A673 (cell line): ENCODE data around the gene DIPK1B. TPM values are rescaled to one million over a fixed set of nuclear protein-coding genes. Genes with fewer than 3 reads are reported as not detected.

Source experiments
- BruUV-seq: library from RNA; stranded (reverse); fragments of 400-500 nt; replicated peaks from 2 replicates; lab custom pipeline; 2021; lab: Mats Ljungman, UMichigan
- CTCF ChIA-PET: fragments of 300-600 bp; sonication (Branson Sonifier 250); formaldehyde crosslinking; loops from one replicate; lab custom pipeline; 2022; ENCODE audit warnings: antibody characterized with exemption; lab: Charles Lee
- POLR2A ChIA-PET: fragments of 300-600 bp; sonication (Branson Sonifier 250); formaldehyde crosslinking; loops from one replicate; lab custom pipeline; 2022; ENCODE audit warnings: antibody characterized with exemption; ENCODE audit not compliant: low non-redundant PET; lab: Charles Lee
- DNase-seq: peaks from one replicate; pipeline ENCODE4 v3.0.0-alpha.2; 2015; ENCODE audit warnings: low spot score
- H3K27ac ChIP-seq: fragments of 200-600 bp; sonication (generic); 2 replicates; pipeline ENCODE4 v1.5.1; 2016; ENCODE audit warnings: mixed run types, low read depth, mild to moderate bottlenecking, mixed read lengths, antibody characterized with exemption, low read length; ENCODE audit not compliant: poor library complexity, severe bottlenecking
- H3K27me3 ChIP-seq: fragments of 200-600 bp; sonication (generic); replicated peaks from 2 replicates; pipeline ENCODE4 v1.6.1; 2017; ENCODE audit warnings: mixed run types, low read depth, mild to moderate bottlenecking, mixed read lengths, antibody characterized with exemption, low read length; ENCODE audit not compliant: insufficient read depth, poor library complexity
- H3K36me3 ChIP-seq: fragments of 200-600 bp; sonication (generic); 2 replicates; pipeline ENCODE4 v1.6.1; 2016; ENCODE audit warnings: mixed run types, mild to moderate bottlenecking, mixed read lengths, antibody characterized with exemption, low read length; ENCODE audit not compliant: insufficient read depth, poor library complexity, severe bottlenecking
- H3K4me1 ChIP-seq: fragments of 200-600 bp; sonication (generic); 2 replicates; pipeline ENCODE4 v1.6.1; 2017; ENCODE audit warnings: mixed run types, mild to moderate bottlenecking, mixed read lengths, antibody characterized with exemption, low read length; ENCODE audit not compliant: insufficient read depth, poor library complexity, severe bottlenecking
- H3K4me3 ChIP-seq: fragments of 200-600 bp; sonication (generic); 2 replicates; pipeline ENCODE4 v1.5.1; 2016; ENCODE audit warnings: low read depth, mixed run types, mild to moderate bottlenecking, mixed read lengths, low read length; ENCODE audit not compliant: poor library complexity, severe bottlenecking
- H3K9me3 ChIP-seq: fragments of 200-600 bp; sonication (generic); 2 replicates; pipeline ENCODE4 v1.6.1; 2016; ENCODE audit warnings: mixed run types, low read depth, mild to moderate bottlenecking, mixed read lengths, antibody characterized with exemption, low read length; ENCODE audit not compliant: poor library complexity, severe bottlenecking
- EZH2 ChIP-seq: fragments of 200-600 bp; sonication (generic); IDR thresholded peaks from 2 replicates; pipeline ENCODE4 v1.6.1; 2017; ENCODE audit warnings: borderline replicate concordance, low read depth, mild to moderate bottlenecking, mixed read lengths, antibody characterized with exemption, low read length; ENCODE audit not compliant: poor library complexity, severe bottlenecking
- intact Hi-C: fragments of 100-400 bp; cut with micrococcal nuclease; formaldehyde crosslinking; loops from one replicate; pipeline ENCODE4 v1.10.0; 2022; ENCODE audit not compliant: unreplicated experiment
- total RNA-seq: library from RNA; stranded (reverse); gene quantifications from 2 replicates; pipeline ENCODE4 v1.2.3, GENCODE V29; 2021
- TF ChIP-seq, protein P1 (sequence below): fragments of 300-800, 200-600 bp; sonication (generic); conservative IDR thresholded peaks from 2 replicates; pipeline ENCODE4 v1.5.1; 2017; ENCODE audit warnings: low read depth, mild to moderate bottlenecking, antibody characterized with exemption, low read length, moderate library complexity, mixed read lengths

Gene DIPK1B
- total RNA-seq, 1 experiment from 2014 or later = 26.4 TPM

DNA sequence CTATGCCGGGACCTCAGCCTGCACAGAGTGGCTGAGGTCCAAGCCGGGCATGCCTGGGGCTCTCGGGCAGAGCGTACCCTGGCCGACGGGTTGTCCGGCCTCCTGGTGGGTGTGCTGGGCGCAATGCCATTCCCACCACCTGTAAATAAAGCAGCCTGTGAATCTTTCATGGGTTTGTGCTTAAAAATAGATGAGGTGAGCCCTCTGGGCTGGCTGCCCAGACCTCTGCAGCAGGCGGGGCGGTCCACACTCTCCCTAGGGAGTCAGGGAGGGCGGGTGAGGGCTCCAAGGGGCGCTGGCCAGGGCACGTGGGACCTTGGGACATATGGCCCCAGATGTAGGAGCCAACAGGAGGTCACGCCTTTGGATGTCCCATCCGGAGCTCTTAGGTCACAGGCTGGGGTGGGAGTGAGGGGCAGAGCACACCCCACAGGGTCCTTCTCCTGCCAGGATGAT lies 21.5 kb upstream of the DIPK1B start:
- Histone ChIP-seq H3K27me3 (no peaks in the 10 kb centered on the region), H3K36me3 (no peaks in the 10 kb centered on the region), H3K27ac (no peak overlapping the region), H3K9me3 (no peaks in the 10 kb centered on the region), H3K4me1 (peaks cover 1% of the 10 kb centered on the region), H3K4me3 (no peak overlapping the region)
- TF ChIP-seq EZH2 = no peak
- TF ChIP-seq, protein P1, sequence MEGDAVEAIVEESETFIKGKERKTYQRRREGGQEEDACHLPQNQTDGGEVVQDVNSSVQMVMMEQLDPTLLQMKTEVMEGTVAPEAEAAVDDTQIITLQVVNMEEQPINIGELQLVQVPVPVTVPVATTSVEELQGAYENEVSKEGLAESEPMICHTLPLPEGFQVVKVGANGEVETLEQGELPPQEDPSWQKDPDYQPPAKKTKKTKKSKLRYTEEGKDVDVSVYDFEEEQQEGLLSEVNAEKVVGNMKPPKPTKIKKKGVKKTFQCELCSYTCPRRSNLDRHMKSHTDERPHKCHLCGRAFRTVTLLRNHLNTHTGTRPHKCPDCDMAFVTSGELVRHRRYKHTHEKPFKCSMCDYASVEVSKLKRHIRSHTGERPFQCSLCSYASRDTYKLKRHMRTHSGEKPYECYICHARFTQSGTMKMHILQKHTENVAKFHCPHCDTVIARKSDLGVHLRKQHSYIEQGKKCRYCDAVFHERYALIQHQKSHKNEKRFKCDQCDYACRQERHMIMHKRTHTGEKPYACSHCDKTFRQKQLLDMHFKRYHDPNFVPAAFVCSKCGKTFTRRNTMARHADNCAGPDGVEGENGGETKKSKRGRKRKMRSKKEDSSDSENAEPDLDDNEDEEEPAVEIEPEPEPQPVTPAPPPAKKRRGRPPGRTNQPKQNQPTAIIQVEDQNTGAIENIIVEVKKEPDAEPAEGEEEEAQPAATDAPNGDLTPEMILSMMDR = no peak
- CTCF ChIA-PET = no interaction called here
- intact Hi-C loops = no loop called here
- DNase-seq = no peak
- no TSS peak for BruUV-seq
- POLR2A ChIA-PET = no interaction called here

DNA sequence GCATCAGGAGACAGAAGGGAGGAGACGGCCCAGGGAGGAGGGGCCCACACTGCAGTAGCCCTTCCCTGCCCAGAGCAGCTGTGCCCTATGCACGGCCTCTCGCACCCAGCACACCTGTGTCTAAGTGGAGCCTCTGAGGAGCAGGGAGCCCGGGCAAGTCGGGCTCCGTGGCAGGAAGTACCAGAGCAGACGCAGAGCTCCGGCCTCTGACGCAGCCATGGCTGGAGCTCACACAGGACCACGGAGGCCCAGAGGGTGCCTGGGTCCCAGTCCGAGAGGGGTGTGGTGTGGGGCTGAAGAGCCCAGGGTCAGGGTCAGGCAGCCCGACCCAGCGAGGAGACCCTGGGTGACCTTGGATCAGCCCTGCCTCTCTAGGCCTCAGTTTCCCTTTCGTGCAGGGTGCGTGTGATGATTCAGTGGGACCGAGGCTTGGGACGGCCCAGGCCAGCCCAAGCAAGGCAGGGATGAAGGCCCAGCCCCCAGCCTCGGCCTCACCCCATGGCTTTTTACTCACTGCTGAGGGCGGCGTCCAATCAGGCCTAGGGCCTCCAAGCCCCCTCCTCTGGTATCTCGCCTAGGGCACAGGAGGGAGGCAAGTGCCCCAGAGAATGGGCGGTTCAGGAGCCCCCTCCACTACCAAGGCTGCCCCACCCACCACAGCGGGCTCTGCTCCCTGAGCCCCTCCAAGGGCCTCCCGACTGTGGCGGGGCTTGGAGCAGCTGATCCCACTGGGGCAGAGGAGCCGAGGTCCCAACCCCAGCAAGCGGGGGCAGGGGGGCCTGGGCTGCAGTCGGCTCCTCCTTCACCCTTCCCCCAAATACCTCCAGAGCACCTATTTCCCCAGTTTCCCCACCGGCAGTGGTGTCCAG lies 20.8 kb upstream of the DIPK1B start:
- no peaks in the 10 kb centered on the region for H3K9me3 ChIP-seq
- H3K27ac ChIP-seq = no peak overlapping the region
- POLR2A ChIA-PET = no interaction called here
- no TSS peak for BruUV-seq
- intact Hi-C loops = no loop called here
- H3K27me3 ChIP-seq = no peaks in the 10 kb centered on the region
- H3K4me1 ChIP-seq = no peaks in the 10 kb centered on the region
- no peak for TF ChIP-seq EZH2
- TF ChIP-seq, protein P1 = no peak
- no peaks in the 10 kb centered on the region for H3K36me3 ChIP-seq
- no peak overlapping the region for H3K4me3 ChIP-seq
- CTCF ChIA-PET = no interaction called here
- no peak for DNase-seq

DNA sequence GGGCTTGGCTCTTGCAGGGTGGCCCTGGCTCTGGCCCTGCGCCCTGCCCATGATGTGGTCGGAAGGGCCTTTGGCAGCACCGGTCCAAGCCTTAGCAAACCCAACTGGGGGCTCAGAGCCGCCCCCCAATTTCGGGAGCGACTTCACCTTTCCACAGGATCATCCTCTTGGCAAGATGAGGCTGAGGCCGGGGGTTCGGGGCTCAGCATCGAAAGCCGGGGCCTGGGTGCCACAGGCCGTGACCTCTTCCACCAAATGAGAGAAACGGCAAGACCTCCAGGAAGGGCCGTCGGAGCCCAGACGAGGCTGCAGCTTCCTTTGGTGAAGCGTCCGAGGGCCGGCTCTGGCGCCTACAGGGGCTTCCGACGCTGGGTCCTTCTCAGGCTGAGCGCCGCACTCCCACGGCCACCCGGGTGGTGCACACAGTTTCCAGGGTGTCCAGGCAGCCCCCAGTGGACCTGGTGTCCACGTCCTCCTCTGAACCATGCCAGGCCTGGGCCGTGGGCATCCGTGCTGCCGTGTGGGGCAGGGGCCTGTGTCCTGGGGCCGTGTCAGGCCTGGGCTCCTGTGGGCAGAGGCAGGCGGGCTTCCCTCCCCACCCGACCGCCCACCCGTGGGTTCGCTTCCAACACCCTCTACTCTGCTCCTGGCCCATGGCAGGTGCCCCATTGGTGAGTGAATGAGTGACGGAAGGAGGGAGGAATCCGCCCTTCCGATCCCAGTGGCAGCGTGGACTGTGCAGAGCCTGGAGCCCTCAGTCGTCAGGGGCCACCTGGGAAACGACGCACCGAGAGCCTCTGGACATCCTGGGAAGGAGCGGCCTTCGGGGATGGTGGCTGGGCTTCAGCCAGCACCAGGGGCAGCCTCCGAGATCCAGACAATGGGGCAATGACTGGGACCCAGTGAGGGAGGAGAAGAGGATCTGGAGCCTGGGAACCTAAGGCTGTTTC lies 19.9 kb upstream of the DIPK1B start:
- Histone ChIP-seq H3K27me3 (no peaks in the 10 kb centered on the region), H3K27ac (no peak overlapping the region), H3K9me3 (no peaks in the 10 kb centered on the region), H3K4me1 (no peaks in the 10 kb centered on the region), H3K36me3 (no peaks in the 10 kb centered on the region), H3K4me3 (no peak overlapping the region)
- CTCF ChIA-PET = no interaction called here
- DNase-seq = no peak
- intact Hi-C loops = no loop called here
- POLR2A ChIA-PET = no interaction called here
- TF ChIP-seq EZH2 = no peak
- TF ChIP-seq, protein P1 = no peak
- BruUV-seq = no TSS peak
